Cerebellar nuclear complex (tissue), 1 donor: Measurements from ENCODE around the gene NDUFB8.
"Not testable (repeated sequence)": the region's sequence is repeated elsewhere in the genome, so short reads cannot be mapped to it uniquely, and the experiment has no call there.

Experiments
- DNase-seq, 2 experiments: peaks; one replicate each; lab custom pipeline; 2025; lab: John Stamatoyannopoulos, UW

NDUFB8 gene

DNA sequence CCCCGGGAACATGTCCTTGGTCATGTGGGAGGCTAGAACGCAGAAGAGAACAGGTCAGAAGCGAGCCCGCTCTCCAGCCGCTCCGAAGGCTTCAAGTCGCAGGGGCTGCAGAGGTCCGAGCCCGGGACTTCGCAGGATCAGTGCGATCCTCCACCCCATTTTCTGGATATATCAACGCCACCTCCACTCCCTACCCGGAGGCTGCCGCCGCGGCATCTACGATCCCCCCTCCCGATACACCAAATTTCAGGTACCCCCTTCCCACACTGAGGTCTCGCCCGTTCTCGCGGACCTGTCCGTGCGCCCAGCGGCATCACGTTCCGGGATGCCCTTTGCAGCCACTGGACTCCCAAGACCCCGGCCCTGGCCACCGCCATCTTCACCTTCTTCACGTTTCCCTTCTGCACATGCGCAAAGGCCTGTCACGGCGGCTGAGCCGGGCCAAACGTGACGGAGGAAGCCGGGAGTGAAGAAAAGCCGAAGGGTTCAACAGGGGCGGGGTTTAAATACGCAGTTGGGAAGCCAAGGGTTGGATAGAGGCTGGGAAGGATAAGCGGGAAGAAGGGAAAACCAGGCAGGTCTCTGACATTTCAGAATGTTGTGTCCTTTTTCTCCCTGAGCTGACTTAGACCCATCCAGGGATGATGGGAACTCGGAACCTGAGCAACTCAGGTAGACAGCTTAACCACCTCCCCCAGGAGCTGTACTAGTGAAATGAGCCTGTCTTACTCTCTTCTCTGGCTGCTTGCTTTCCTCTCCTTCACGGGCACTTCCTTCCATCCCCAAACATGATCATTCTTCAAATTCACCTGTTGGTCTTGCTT is at the start of gene NDUFB8:
NDUFB8 (minus strand) TSS at position 397 of the 824 bp plus-strand sequence; CDS start at position 377, 20 bp downstream.
- DNase-seq = peak; percentile 7 to 78

DNA sequence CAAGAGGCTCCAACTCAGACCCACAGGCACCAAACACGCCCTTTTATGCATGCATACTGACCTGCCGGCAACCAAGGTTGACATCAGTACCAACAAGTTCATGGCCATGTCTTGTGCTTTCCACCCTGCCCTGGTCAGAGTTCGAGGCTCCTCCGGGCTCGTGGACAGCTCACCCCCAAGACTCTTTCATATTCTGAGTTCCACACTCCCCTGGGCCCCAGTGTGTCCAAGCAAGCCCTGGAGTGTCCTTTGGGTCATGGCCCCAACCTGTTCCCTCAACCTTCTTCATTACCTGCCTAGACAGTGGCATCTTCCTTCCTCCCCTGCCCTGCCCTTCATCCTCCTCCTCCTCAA is 46.6 kb upstream of the NDUFB8 start:
- DNase-seq = no peak

DNA sequence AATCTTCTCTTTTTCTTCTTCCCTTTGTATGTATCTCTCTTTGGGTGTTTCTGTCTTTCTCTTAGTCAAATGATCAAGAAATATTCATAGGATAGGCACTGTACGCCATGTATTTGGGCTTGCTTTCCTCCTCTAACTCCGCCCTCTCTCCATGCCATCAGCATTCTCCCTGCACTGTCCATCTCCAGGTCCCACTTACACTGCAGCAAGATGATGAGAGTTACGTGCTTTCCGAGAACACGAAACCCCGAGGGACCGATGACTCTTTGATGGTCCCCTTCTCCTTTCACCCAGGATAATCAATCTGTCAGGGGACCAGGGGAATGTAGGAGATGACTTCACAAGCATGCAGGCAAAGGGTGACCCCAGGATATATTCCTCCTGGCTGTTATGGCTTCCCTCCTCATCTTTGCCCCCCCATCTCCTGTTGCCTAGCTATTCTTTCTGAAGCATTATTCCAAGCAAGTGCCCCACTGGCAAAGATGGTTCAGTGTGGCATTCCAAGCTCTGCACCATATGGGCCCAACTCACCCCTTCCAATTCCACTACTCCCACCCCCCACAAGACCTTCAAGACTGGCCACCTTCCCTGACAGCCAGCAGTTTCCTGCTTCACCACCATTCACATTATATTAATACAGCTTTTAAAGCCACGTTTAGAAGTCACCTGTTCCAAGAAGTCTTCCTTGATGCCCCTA is 46.1 kb upstream of the NDUFB8 start:
- no peak for DNase-seq

DNA sequence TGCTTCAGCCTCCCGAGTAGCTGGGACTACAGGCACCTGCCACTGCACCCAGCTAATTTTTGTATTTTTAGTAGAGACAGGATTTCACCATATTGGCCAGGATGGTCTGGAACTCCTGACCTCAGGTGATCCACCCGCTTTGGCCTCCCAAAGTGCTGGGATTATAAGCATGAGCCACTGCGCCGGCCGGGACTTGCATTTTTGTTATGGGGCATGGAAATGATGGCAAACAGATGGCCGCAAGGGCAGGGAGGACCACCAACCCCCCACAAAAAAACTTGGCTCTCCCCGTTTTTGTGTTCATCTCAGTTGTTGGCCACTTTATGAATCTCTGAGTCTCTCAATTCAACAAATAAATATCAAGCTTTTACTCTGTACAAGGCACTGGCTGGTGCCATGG is 45.5 kb upstream of the NDUFB8 start:
- DNase-seq = not testable (repeated sequence)

DNA sequence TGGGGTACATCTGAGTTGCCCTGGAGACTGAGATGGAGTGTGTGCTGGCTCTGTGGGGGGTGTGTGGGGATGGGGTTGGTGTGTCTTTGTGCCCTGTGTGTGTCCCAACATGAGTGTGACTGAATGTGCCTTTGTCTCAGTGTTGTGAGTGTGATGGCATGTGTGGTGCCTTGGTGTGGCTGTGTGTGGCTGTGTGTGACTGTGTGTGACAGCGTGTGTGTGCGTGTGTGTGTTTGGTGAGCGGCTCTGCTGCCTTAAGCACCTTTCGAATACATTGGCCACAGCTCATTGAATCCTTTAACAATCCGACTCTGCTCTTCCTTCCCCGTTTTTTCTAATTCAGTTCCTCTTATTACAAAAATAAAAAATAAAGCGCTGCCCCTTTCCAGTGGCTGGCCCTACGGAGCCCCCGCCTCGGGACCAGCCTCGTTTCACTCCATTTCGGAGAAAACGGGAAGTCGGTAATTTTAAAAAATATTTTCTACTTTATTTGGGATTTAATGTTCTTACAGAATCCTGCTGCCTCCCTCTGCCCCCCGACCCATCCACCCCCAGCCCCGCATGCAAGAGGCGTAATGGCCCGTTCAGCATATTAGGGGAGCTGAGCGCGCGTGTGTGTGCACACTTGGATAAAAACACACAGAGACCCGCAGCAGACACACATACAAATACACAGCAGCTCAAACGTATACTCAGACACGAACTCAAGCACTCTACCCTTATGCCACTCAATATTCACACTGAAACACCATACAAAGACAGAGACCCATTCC is 41.6 kb upstream of the NDUFB8 start:
- no peak for DNase-seq

DNA sequence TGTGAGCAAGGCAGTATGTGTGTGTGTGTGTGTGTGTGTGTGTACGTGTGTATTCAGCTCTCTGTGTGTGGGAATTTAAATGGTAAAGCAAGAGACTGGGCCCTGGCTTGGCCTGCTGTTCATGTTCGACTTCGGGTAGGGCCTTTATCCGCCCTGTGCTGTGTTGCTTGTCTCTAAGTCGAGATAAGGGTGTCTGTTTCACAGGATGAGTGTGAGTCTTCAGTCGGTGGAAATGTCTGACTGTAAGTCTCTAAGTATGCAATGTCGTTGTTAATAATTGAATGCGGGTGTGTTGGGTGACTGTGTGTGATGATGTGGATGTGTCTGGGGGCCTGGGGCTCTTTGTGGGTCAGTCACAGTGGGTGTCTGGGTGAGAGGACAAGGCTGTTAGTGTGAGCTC is 40.8 kb upstream of the NDUFB8 start:
- DNase-seq = no peak

DNA sequence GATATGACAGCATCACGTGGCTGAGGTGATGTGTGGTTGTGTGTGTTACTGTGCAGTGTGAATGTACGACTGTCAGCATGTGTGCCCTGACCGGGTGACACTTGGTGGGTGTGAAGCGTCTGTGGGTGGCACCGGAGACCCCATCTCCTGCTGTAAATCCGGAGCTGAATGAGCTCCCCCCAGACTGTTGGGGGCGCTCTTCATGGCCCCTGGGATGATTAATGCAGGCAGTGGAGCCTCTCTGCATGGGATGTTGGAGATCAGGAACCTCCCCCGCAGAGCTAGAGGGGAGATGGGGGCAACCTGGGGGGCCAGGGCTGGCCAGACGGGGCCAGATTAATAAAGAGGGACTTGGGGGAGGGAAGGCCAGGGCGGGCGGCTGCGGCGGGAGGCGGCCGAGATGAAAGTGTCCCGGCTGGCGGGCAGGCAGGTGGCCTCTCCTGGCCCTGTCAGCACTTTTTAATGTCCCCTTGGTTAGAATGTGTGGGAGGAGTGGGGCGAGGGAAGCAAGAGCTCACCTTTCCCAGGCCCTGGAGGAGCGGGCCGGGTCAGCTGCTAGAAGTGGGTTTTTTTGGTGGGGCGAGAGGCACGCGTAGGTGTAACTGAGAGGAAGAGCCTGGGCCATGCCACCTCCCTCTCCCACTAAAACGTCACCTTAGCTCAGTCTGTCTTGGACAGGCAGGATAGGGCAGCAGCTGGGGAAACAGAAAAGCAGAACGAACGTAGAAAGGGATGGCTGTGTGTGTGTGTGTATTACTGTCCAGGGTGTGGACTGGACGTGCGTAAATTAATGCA is 40.2 kb upstream of the NDUFB8 start:
- no peak for DNase-seq

- DNase-seq = no peak
Observed at GRCh38 chr10:100568912-100569311, 39.2 kb upstream of the NDUFB8 start.

GRCh38 chr10:100567826-100568225 is 38.2 kb upstream of the NDUFB8 start:
- no peak for DNase-seq

GRCh38 chr10:100567249-100567648 is 37.6 kb upstream of the NDUFB8 start:
- no peak for DNase-seq

- DNase-seq = no peak
Observed at GRCh38 chr10:100566561-100566960, 36.9 kb upstream of the NDUFB8 start.

GRCh38 chr10:100565206-100565985 is 35.7 kb upstream of the NDUFB8 start:
- DNase-seq = no peak

DNA sequence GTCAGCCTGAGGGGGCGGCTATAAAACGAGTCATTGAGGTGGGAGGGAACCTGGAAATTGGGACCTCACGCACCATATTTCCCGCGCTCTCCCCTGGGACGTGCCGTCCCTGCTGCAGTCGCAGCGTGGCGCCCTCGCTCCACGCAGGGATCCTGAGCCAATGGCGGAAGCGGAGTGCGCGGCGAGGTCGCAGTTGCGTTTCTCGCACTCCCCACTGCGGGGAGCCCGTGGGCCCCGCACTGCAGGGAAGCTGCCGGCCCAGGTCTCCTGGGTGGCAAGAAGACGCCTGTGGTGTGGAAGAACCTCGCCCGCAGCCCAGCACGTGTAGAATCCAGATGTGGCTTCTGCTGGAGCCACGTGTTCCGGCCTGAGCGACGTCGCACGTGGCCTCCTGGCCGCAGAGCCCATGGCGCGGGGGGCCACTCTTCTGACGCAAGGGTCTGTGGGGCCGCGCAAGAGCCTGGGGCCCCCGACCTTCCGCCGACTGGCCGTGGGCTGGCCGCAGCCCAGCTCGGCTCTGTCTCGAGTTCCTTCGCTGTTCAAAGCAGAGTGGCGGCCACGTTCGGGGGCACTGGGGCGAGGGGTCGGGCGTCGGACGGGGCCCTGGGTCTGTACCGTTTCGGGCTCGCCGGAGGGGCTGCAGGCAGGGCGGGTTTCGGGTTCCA is 32.5 kb upstream of the NDUFB8 start:
- DNase-seq = no peak

GRCh38 chr10:100561005-100561404 is 31.3 kb upstream of the NDUFB8 start:
- no peak for DNase-seq

DNA sequence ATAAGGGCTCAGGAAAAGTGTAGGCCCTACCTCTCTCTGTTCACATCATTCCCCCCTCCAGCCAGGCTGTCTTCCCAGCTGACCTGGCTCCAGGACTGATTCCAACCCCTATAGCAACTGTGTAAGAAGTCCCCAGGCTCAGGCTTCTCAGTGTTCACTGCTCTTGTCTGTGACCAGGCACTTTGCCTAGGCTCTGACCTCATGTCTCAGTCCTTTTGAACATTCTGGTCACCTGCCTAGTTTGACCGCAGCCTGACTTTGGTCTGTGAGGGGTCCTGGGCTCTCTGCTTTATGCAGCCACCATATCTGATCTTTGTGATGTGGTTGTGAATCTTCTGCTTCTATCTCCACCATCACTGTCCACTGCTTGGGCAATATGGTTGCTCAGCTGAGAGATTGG is 30.6 kb upstream of the NDUFB8 start:
- DNase-seq = no peak

DNA sequence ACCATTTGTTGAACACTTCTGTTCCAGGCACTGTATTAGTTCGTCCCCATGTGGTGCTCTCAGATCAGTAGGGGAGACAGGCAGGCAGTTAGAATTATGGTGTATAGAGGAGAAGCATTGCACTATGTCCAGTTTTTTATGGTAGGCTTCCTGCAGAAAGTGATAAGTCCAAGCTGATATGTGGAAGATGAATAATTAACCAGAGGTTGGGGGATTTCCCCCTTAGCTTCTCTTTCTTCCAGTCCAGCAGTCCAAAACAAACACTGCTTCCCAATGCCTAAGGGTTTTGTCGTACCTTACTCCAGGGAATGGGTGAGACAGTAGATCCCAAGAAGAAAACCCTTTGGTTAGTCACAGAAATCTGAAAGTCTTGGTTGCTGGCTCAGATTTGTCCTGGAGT is 25.2 kb upstream of the NDUFB8 start:
- no peak for DNase-seq

GRCh38 chr10:100553929-100554328 is 24.3 kb upstream of the NDUFB8 start:
- DNase-seq = no peak

DNA sequence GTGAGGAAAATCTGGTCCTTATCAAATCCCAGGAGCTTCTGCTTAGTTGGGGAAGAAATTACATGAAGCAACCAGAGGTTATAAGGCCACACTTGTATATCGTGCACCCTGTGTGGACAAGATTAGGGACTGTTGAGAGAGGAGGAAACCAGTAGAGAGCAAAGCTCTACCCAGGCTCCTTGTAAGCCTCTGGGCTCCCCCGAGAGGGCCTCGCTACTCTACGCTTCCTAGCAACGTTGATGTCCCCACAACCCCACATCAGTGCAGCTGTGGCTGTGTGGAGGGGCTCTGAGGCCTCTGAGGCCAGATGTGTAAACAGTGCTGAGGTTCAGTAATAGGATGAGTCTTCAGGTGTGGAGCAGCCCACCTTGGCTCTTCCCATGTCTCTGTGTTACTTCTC is 22.1 kb upstream of the NDUFB8 start:
- DNase-seq = no peak

DNA sequence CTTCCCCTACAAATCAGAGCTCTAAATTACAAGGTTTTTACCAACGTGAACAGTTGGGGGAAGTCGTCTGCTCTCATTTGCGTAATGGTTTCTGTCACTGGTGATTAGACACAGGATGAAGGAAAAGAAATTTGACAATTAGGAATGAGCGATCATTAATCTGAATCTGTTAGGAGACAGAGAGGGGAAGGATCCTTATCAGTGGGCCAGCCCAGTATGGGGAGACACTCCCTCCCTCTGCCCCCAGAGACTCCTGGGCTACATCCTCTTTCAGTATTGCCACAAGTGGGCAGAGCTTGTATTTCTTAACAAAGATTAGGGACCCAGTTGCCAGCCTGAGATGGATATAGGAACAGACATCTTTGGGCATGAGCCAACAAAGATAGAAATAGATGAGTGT is 21.5 kb upstream of the NDUFB8 start:
- no peak for DNase-seq

DNA sequence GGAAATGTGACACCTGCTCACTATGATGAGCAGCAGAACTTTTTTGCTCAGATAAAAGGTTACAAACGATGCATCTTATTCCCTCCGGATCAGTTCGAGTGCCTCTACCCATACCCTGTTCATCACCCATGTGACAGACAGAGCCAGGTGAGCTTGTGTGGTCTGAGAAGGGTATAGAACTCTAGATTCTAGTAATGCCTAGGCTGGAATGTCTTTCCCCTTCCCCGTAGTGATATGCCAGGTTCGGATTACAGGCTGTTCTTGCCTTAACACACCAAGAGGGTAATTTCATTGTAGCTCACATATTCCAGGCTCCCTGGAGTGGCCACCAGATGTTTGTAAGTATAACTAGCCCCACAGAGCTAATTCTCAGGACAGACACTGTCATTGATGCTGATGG is 15.3 kb upstream of the NDUFB8 start:
- DNase-seq = no peak

GRCh38 chr10:100537475-100537874 is 7.8 kb upstream of the NDUFB8 start:
- no peak for DNase-seq
